Activated CD4-positive, alpha-beta T cell treated with anti-CD3 and anti-CD28 coated beads, Interleukin-10, Interleukin-2, amounts not matched to agents 100 ng/mL and 50 ng/mL, durations not matched to agents 16 hours and 8 hours (primary cell): ENCODE measurements around the gene PDIA2.
"Not testable (repeated sequence)": the region's sequence is repeated elsewhere in the genome, so short reads cannot be mapped to it uniquely, and the experiment has no call there.

Source experiments
- DNase-seq: peaks from one replicate; pipeline ENCODE4 v3.0.0-alpha.2; 2020

Gene PDIA2

GRCh38 chr16:301950-302349 is 19.0 kb downstream of the PDIA2 start:
- DNase-seq = no peak

- no peak for DNase-seq
These were observed 21.0 kb downstream of the PDIA2 start for GRCh38 chr16:303760-304505.

- DNase-seq = no peak
These were observed 23.1 kb downstream of the PDIA2 start for GRCh38 chr16:305916-306626.

- no peak for DNase-seq
These were observed 24.0 kb downstream of the PDIA2 start for GRCh38 chr16:306911-307370.

GRCh38 chr16:307691-308312 is 24.8 kb downstream of the PDIA2 start:
- no peak for DNase-seq

GRCh38 chr16:309476-309875 is 26.5 kb downstream of the PDIA2 start:
- DNase-seq = no peak

- no peak for DNase-seq
These were observed 28.8 kb downstream of the PDIA2 start for GRCh38 chr16:311725-312124.

- no peak for DNase-seq
These were observed 31.4 kb downstream of the PDIA2 start for GRCh38 chr16:314351-314750.

GRCh38 chr16:314795-315299 is 31.9 kb downstream of the PDIA2 start:
- no peak for DNase-seq

GRCh38 chr16:316741-317464 is 33.9 kb downstream of the PDIA2 start:
- no peak for DNase-seq

GRCh38 chr16:317583-317982 is 34.6 kb downstream of the PDIA2 start:
- DNase-seq = no peak

GRCh38 chr16:318628-319027 is 35.7 kb downstream of the PDIA2 start:
- no peak for DNase-seq

- DNase-seq = no peak
These were observed 37.2 kb downstream of the PDIA2 start for GRCh38 chr16:320206-320605.

- no peak for DNase-seq
These were observed 38.6 kb downstream of the PDIA2 start for GRCh38 chr16:321532-321931.

- no peak for DNase-seq
These were observed 39.6 kb downstream of the PDIA2 start for GRCh38 chr16:322476-323143.

GRCh38 chr16:324201-324450 is 41.2 kb downstream of the PDIA2 start:
- no peak for DNase-seq

- peak; percentile 53 for DNase-seq
These were observed 41.7 kb downstream of the PDIA2 start for GRCh38 chr16:324451-325334.

- no peak for DNase-seq
These were observed 42.6 kb downstream of the PDIA2 start for GRCh38 chr16:325375-326145.

- DNase-seq = no peak
These were observed 47.8 kb downstream of the PDIA2 start for GRCh38 chr16:330741-331140.

- not testable (repeated sequence) for DNase-seq
These were observed 48.3 kb downstream of the PDIA2 start for GRCh38 chr16:331181-331814.
